ENCODE data around the gene DZIP1. TPM values are rescaled to one million over a fixed set of nuclear protein-coding genes. Genes with fewer than 3 reads are reported as not detected.

DZIP1 gene
- total and polyA plus RNA-seq, 2 donors (not counting 1 experiment from before 2014, with no cell fraction given) = not detected

GRCh38 chr13:95530178-95530577 lies 114.3 kb downstream of the DZIP1 start:
- H2AFZ ChIP-seq (ENCODE audit: insufficient read depth, low read depth, low read length, poor library complexity, severe bottlenecking) = no peak overlapping the region
- peaks cover 0 to 3% (median 0%) of the 10 kb centered on the region in 4 experiments for H3K27me3 ChIP-seq (replicated peaks in 1 of 4; ENCODE audit: control extremely low read depth in 1 of 4, control insufficient read depth in 3 of 4, insufficient read depth in 4 of 4, low read length in 3 of 4)
- no peaks in the 10 kb centered on the region for H3K4me1 ChIP-seq (ENCODE audit: control insufficient read depth in 2 of 2, insufficient read depth in 2 of 2, low read length in 2 of 2)
- CTCF ChIA-PET = no interaction called here
- intact Hi-C loops (cut with micrococcal nuclease) = no loop called here
- H3K9me3 Mint-ChIP-seq (ENCODE audit: insufficient read depth) = peaks cover 7% of the 10 kb centered on the region
- H3K4me3 Mint-ChIP-seq = no peak overlapping the region
- H3K9me3 ChIP-seq (ENCODE audit: control extremely low read depth in 1 of 3, control insufficient read depth in 2 of 3, insufficient read depth in 1 of 3, low read length in 2 of 3) = no peaks in the 10 kb centered on the region
- peaks cover 18% of the 10 kb centered on the region for H3K27me3 Mint-ChIP-seq
- no peak overlapping the region for H3K4me2 ChIP-seq (replicated peaks; ENCODE audit: low read depth, low read length, poor library complexity, severe bottlenecking)
- H3K27ac Mint-ChIP-seq = no peak overlapping the region
- POLR2A ChIA-PET = no interaction called here
- DNase-seq = no peak
- WGBS (ENCODE audit: insufficient coverage) = 0% methylated on average over 3 of the region's 5 CpGs
- H3K9ac ChIP-seq (ENCODE audit: low read length) = no peak overlapping the region
- H3K27ac ChIP-seq (ENCODE audit: low read length in 2 of 2) = no peak overlapping the region
- H3K36me3 ChIP-seq (replicated peaks in 1 of 2; ENCODE audit: control extremely low read depth in 1 of 2, control insufficient read depth in 1 of 2, extremely low read depth in 1 of 2, insufficient read depth in 2 of 2, low read length in 1 of 2) = no peaks in the 10 kb centered on the region
- no peaks in the 10 kb centered on the region for H3K4me1 Mint-ChIP-seq
- no peak for ATAC-seq (ENCODE audit: low read depth)
- TF ChIP-seq EZH2 (IDR thresholded peaks at IDR 0.05; ENCODE audit: borderline replicate concordance, insufficient read depth, low read depth, low read length, poor library complexity, severe bottlenecking) (no peak), CTCF (IDR thresholded peaks at IDR 0.05) (no peak)
- no peak overlapping the region for H3K4me3 ChIP-seq (ENCODE audit: control extremely low read depth in 1 of 5, extremely low read depth in 1 of 5, insufficient read depth in 1 of 5, low read depth in 2 of 5, low read length in 4 of 5)
- H3K79me2 ChIP-seq (ENCODE audit: control insufficient read depth, insufficient read depth, low read length) = no peaks in the 10 kb centered on the region
- no peaks in the 10 kb centered on the region for H4K20me1 ChIP-seq (ENCODE audit: control insufficient read depth, insufficient read depth, low read length, poor library complexity, severe bottlenecking)

Other genes starting within 250 kb of the DZIP1 start
- not detected in 2 replicates for gene CLDN10, start 92.0 kb downstream of the DZIP1 start, total RNA-seq
- not detected in 2 replicates for gene CLDN10, start 92.0 kb downstream of the DZIP1 start, polyA plus RNA-seq
- gene DNAJC3, start 32.4 kb upstream of the DZIP1 start, total RNA-seq = 12.1 and 13.0 TPM in 2 replicates
- 2.8 and 5.3 TPM in 2 replicates for gene DNAJC3, start 32.4 kb upstream of the DZIP1 start, polyA plus RNA-seq